Measurements from ENCODE around the gene USP20.
A peak's percentile ranks its signal among the peaks of the same experiment; 100 is the strongest.

The USP20 gene

GRCh38 chr9:129858167-129858962, 23.1 kb downstream of the USP20 start:
- DNase-seq: no peak

DNA sequence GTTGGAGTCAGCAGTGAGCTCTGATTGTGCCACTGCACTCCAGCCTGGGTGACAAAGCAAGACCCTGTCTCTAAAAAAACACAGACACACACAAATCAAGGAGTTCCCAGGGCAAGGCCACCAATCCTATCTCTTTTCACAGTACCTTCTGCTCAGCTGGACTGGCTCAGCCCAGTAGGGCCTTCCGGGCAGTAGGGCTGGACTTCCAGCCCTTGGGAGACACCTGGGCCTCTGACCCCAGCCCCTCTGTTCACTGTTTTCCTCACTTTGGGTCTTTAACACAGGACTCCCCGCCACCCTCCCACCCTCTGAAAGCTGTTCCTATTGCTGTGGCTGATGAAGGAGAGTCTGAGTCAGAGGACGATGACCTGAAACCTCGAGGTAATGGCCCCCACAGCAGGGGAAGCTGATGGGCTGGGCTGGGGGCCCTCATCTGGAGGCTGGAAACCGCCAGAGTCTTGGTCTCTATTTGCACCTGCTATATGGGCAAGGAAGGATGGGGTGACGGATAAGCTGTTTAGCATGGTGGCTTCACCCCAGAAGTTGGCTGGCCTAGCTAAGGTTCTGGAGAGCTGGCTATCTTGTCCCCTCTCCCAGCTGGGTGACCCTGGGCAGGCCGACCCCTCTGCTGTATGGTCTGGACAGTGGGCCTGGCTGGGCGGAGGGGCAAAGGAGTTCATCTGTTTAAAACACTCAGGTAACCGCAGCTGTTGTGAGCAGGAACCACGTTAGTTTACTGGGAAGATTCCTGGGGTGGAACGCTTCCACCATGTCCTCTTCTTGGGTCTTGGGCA, 25.6 kb downstream of the USP20 start:
- DNase-seq: no peak

- no peak for DNase-seq
These were observed 26.2 kb downstream of the USP20 start for GRCh38 chr9:129861447-129861827.

DNA sequence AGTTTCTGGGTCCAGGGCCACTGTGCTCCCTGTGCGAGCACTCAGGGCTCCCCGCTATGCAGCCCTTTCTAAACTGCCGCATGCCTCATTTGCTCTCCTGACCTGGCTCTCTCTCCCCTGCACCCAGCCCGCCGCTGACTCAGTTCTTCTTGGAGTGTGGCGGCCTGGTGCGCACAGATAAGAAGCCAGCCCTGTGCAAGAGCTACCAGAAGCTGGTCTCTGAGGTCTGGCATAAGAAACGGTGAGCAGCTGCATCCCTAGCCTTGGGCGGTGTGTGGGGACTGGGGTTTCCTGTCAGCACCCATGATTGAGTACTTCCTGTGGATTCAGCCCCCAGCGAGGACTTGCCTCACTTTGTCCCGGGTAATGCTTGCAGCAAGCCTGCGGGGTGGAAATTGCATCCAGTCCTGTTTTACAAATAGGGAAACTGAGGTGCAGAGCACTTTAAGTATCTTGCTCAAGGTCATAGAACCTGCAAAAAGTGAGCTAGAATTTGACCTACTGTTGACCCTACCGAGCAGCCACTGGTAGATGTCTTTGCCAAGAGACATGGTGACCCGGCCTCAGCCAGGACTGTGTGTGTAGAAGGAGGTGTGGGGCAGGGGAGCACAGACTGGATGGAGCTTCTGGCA, 27.9 kb downstream of the USP20 start:
- DNase-seq: peak; percentile 41

GRCh38 chr9:129864991-129865647, 29.9 kb downstream of the USP20 start:
- DNase-seq: no peak

DNA sequence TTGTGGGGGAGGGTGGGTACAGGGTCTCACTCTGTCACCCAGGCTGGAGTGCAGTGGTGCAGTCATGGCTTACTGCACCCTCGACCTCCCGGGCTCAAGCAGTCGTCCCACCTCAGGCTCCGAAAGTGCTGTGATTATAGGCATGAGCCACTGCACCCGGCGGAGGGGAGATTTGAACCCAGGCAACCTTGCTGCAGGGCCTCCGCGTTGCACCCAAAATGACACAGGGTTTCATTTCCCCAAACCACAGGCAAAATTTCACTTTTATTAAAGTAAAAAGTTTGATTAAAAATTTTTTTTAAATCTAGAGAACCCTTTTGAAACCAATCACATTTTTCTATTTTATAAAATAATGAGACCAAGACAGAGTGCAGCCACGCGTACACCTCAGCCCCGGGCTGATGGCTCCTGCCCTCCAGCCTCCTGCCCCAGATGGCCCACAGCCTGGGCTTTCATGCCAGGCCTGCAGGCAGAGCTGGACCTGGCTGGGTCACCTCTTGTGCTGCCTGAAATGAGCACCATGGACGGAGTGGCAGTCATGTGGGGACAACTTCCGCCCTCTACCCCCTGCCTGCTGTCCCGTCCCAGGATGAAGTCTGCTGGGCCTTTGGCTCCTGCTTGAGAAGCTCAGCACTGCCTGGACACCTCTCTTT, 30.5 kb downstream of the USP20 start:
- DNase-seq: no peak

DNA sequence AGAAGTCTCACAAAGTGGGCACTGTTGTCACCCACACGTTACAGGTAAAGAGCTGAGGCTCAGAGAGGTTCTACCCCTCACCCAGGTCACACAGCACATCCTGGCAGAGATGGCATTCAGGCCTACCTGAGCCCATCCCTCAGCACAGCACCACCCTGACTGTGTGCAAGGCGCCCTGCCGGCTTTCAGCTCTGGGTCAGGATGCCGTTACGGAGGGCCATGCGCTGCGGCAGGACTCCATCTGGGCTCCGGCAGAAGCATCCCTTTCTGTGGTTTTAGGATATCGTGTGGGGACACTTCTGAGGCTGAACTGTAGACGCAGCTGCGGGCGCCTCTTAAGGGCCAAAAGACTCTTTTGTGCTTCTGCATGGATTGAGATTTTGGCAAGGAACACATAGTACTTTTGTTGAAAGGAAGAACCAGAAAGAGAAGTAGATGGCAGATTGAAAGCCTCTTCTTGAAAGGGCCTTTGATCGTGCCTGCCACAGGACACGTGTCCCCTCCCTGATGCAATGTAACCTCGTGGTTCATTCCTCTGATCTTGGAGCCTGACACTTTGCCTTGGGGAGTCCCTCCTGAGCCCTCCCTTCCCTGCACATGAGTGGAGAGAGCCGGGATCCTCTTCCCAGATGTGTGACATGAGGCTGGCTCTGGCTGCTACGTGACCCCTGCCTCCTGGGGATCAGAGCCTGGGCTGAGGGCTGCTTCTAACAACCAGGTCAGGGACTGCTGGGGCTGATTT, 31.3 kb downstream of the USP20 start:
- peak; percentile 36 for DNase-seq

- DNase-seq: no peak
These were observed 32.1 kb downstream of the USP20 start for GRCh38 chr9:129867136-129868022.

DNA sequence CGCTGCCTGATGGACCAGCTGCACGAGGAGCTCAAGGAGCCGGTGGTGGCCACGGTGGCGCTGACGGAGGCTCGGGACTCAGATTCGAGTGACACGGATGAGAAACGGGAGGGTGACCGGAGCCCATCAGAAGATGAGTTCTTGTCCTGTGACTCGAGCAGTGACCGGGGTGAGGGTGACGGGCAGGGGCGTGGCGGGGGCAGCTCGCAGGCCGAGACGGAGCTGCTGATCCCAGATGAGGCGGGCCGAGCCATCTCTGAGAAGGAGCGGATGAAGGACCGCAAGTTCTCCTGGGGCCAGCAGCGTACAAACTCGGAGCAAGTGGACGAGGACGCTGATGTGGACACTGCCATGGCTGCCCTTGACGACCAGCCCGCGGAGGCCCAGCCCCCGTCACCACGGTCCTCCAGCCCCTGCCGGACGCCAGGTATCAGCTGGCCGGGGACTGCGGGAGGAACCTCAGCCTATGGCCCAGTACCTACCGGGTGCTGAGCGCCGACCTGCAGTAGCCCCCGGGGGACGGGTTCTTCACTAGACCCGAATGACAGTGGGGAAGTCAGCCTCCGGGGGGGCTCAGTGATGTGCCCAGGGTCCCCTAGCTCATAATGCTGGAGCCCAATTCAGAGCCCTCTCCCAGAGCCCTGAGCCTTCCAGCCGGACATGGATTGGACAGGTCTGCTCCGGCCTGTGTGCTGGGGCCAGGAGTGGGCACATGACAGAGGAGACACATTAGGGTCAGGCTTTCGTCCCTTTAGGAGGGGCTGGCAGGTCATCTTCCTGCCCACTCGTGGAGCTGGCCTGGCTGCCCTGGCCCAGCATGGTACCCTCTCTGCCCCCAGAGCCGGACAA, 33.0 kb downstream of the USP20 start:
- DNase-seq: no peak

DNA sequence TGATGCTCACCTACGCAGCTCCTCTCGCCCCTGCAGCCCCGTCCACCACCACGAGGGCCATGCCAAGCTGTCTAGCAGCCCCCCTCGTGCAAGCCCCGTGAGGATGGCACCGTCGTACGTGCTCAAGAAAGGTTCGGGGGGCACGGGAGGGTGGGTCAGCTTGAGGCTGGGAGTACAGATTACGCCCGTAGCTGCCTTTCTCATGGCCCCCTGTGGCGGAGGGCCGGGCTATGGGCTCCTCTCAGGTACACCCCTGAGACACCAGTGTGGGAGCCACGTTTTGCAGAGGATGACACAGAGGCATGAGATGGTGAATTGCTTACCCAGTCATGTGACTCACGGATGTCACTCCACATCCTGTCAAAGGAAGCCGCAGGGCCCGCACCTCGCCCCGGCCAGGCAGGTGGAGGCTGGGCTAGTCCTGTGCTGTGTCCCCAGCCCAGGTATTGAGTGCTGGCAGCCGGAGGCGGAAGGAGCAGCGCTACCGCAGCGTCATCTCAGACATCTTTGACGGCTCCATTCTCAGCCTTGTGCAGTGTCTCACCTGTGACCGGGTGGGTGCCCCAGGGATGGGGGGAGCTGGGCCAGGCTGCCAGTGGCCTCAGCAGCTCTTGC, 33.7 kb downstream of the USP20 start:
- DNase-seq: peak; percentile 90

GRCh38 chr9:129869585-129870501, 34.6 kb downstream of the USP20 start:
- no peak for DNase-seq

DNA sequence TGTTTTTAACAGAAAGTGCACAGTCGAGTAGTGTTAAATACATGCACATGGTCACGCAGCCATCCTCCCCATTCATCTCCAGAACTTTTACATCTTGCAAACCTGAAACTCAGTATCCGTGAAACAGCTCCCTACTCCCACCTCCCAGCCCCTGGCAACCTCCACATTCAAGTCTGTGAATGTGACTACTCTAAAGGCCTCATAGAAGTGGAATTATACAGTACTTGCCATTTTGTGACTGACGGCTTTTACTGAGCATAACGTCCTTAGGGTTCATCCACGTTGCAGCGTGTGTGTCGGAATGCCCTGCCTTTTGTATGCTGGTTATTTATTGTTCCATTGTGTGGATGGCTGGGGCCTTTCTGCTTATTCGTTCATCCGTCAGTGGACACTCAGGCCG, 35.8 kb downstream of the USP20 start:
- DNase-seq: no peak

GRCh38 chr9:129873563-129874190, 38.4 kb downstream of the USP20 start:
- no peak for DNase-seq

GRCh38 chr9:129874261-129875101, 39.2 kb downstream of the USP20 start:
- DNase-seq: no peak

- no peak for DNase-seq
These were observed 39.9 kb downstream of the USP20 start for GRCh38 chr9:129875181-129875611.

DNA sequence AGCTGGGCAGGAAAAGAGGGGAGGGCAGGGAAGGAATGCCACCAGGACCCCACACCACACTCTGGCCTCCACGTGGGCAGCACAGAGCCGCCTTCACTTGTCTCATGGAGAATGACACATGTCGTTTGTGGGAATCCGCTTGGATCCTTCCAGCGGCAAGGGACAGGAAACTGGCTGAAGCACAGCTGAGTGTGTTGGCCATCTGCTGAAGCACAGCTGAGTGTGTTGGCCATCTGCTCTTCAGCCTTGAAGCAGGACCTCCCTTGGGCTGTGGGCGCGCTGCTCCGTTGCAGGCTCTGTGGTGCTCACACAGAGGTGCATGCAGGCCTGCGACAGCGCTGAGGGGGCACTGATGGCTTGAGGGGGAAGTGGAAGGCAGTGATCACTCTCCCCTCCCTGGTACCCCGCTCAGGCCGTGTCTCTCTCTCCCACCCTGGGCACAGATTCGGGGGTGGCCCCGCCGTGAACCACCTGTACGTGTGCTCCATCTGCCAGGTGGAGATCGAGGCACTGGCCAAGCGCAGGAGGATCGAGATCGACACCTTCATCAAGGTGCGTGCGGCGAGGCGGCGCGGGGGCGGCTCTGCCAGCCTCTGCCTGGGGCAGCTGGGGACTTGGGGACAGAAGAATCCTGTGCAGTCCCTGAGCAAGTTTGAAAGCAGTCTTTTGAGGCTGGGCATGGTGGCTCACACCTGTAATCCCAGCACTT, 40.6 kb downstream of the USP20 start:
- no peak for DNase-seq

Data from CD4-positive, alpha-beta T cell treated with Interferon gamma for 1 hour (primary cell).